HepG2 (cell line): ENCODE data around the gene STAP1. TPM values are rescaled to one million over a fixed set of nuclear protein-coding genes. Genes with fewer than 3 reads are reported as not detected.

Experiments
- ATAC-seq: fragments of 200-7000 bp; cut with Tn5 transposase; 3 replicates; pipeline ENCODE4 v1.9.1; 2020; ENCODE audit warnings: mild to moderate bottlenecking, moderate library complexity
- BruUV-seq: library from RNA; stranded (reverse); fragments of 400-500 nt; replicated peaks from 2 replicates; lab custom pipeline; 2021; lab: Mats Ljungman, UMichigan
- CTCF ChIA-PET: fragments of 300-600 bp; formaldehyde crosslinking; extraction: SDS; loops from one replicate; lab custom pipeline; 2021; ENCODE audit warnings: low total read pairs, inconsistent platforms, low intra/inter-chr PET ratio; lab: Yijun Ruan, JAX
- POLR2A ChIA-PET: fragments of 350-600 bp; sonication (Branson Sonifier 250); formaldehyde crosslinking; loops from one replicate; lab custom pipeline; 2020; ENCODE audit warnings: antibody characterized with exemption, inconsistent platforms; lab: Yijun Ruan, JAX
- DNase-seq: peaks from one replicate; pipeline ENCODE4 v3.0.0-alpha.2; 2015; ENCODE audit warnings: low spot score
- FAIRE-seq: peaks from 3 replicates; lab custom pipeline; 2011; peaks lifted over from hg19 to GRCh38; lab: Jason Lieb, UNC
- H2AFZ ChIP-seq: one replicate; pipeline ENCODE4 v1.6.1; 2011; ENCODE audit warnings: low read length, inconsistent platforms
- H3K27ac ChIP-seq: fragments of 300-600 bp; 3 replicates; pipeline ENCODE4 v1.8.0; 2011; ENCODE audit warnings: mixed run types, mild to moderate bottlenecking, mixed read lengths, low read length, inconsistent platforms; ENCODE audit not compliant: insufficient read depth; ENCODE audit errors: extremely low read length
- H3K27me3 ChIP-seq, 2 experiments: fragments of 200-600 bp in 1 of 2; 2 replicates in 1 of 2; 3 replicates in 1 of 2; pipeline versions ENCODE4 v1.6.0 to v1.8.0; 2011; ENCODE audit warnings: low read length in 2 of 2, mild to moderate bottlenecking in 2 of 2, moderate library complexity in 2 of 2, inconsistent platforms in 1 of 2; ENCODE audit not compliant: insufficient read depth in 2 of 2, control insufficient read depth in 1 of 2
- H3K36me3 ChIP-seq, 2 experiments: fragments of 200-600 bp in 1 of 2; replicated peaks in 1 of 2; 2 replicates in 1 of 2; 3 replicates in 1 of 2; pipeline versions ENCODE4 v1.5.1 to v1.8.0; 2011; ENCODE audit warnings: low read length in 2 of 2, inconsistent platforms in 1 of 2; ENCODE audit not compliant: insufficient read depth in 2 of 2, control insufficient read depth in 1 of 2
- H3K4me1 ChIP-seq: 2 replicates; pipeline ENCODE4 v1.5.1; 2012; ENCODE audit warnings: low read length, inconsistent platforms; ENCODE audit not compliant: insufficient read depth
- H3K4me2 ChIP-seq: 2 replicates; pipeline ENCODE4 v1.6.0; 2011; ENCODE audit warnings: low read depth, low read length, inconsistent platforms
- H3K4me3 ChIP-seq, 3 experiments: fragments of 200-600 bp in 1 of 3; sonication (generic), shearing (Covaris generic) in 1 of 3; replicated peaks in 1 of 3; 2 replicates each; pipeline ENCODE4 v1.5.1; 2011 to 2016; ENCODE audit warnings: low read length in 3 of 3, inconsistent platforms in 2 of 3, low read depth in 2 of 3, mild to moderate bottlenecking in 2 of 3, control low read depth in 1 of 3, mixed read lengths in 1 of 3; ENCODE audit not compliant: insufficient read depth in 1 of 3
- H3K79me2 ChIP-seq: one replicate; pipeline ENCODE4 v1.6.1; 2011; ENCODE audit warnings: low read length, inconsistent platforms; ENCODE audit not compliant: insufficient read depth
- H3K9ac ChIP-seq: 2 replicates; pipeline ENCODE4 v1.6.0; 2011; ENCODE audit warnings: mild to moderate bottlenecking, low read depth, low read length, inconsistent platforms; ENCODE audit not compliant: insufficient read depth
- H3K9me3 ChIP-seq: 2 replicates; pipeline ENCODE4 v1.5.1; 2012; ENCODE audit warnings: mild to moderate bottlenecking, low read length
- H4K20me1 ChIP-seq: 2 replicates; pipeline ENCODE4 v1.6.0; 2011; ENCODE audit warnings: inconsistent platforms, mild to moderate bottlenecking, low read length, moderate library complexity; ENCODE audit not compliant: insufficient read depth
- ATF4 ChIP-seq, 2 experiments: fragments of 450-650 bp in 1 of 2; sonication (generic) in 1 of 2; formaldehyde crosslinking; IDR thresholded peaks; 2 replicates each; pipeline versions ENCODE4 v1.5.0 to v1.8.0; 2020 to 2022; ENCODE audit warnings: mild to moderate bottlenecking in 1 of 2, missing genetic modification reagents in 1 of 2
- PHF8 ChIP-seq: sonication (generic); formaldehyde crosslinking; IDR thresholded peaks from 2 replicates; pipeline ENCODE4 v1.5.0; 2020; ENCODE audit warnings: missing genetic modification reagents
- SOX13 ChIP-seq, 3 experiments: fragments of 450-650 bp in 1 of 3; sonication (generic) in 1 of 3; formaldehyde crosslinking in 1 of 3; IDR thresholded peaks in 2 of 3; conservative IDR thresholded peaks in 1 of 3; 2 replicates each; pipeline versions ENCODE4 v1.5.0 to v1.6.1; 2016 to 2020; ENCODE audit warnings: antibody characterized with exemption in 1 of 3, mild to moderate bottlenecking in 1 of 3, missing compliant biosample characterization in 1 of 3, missing genetic modification reagents in 1 of 3, moderate library complexity in 1 of 3
- SSRP1 ChIP-seq: IDR thresholded peaks from 2 replicates; pipeline ENCODE4 v1.6.1; 2016; ENCODE audit warnings: control low read depth
- ZNF432 ChIP-seq: sonication (generic); formaldehyde crosslinking; IDR thresholded peaks from 2 replicates; pipeline ENCODE4 v1.5.0; 2020; ENCODE audit warnings: missing genetic modification reagents, mild to moderate bottlenecking, borderline replicate concordance
- WGBS: methylation state at CpG from one replicate; pipeline ENCODE4 v1.1.6; 2017; ENCODE audit warnings: low lambda C conversion rate; 5-methylcytosine and 5-hydroxymethylcytosine counted together
- in situ Hi-C: cut with HindIII; loops from 2 replicates; pipeline ENCODE4 v1.10.0; 2017; ENCODE audit warnings: low pct_unique_long_range_greater_than_20kb; ENCODE audit not compliant: extremely low pct_ligation_motif_present
- intact Hi-C: fragments of 100-400 bp; cut with micrococcal nuclease; formaldehyde crosslinking; loops from one replicate; pipeline ENCODE4 v1.10.0; 2022; ENCODE audit not compliant: unreplicated experiment
- polyA plus RNA-seq, 8 experiments: library from polyadenylated mRNA; depleted of rRNA in 3 of 8; stranded (reverse) in 7 of 8; unstranded in 1 of 8; fragments of >200 nt; fragmentation: Illumina TruSeq in 4 of 8; extraction: Trizol in 4 of 8; gene quantifications; 2 replicates each; pipeline versions ENCODE4 v1.2.1 to v1.2.3, GENCODE V29; 2011 to 2016; ENCODE audit warnings: low read depth in 4 of 8, missing spikeins in 1 of 8, mixed read lengths in 1 of 8; ENCODE audit not compliant: insufficient read depth in 1 of 8
- total RNA-seq, 5 experiments: library from RNA; depleted of rRNA; stranded (reverse); fragments of >200 nt; fragmentation: Illumina TruSeq; extraction: Trizol; gene quantifications; 2 replicates each; pipeline ENCODE4 v1.2.3, GENCODE V29; 2016; ENCODE audit warnings: low read depth in 1 of 5
- TF ChIP-seq, protein P1 (sequence below): sonication (generic); formaldehyde crosslinking; IDR thresholded peaks from 2 replicates; pipeline ENCODE4 v1.5.0; 2020; ENCODE audit warnings: mild to moderate bottlenecking, missing genetic modification reagents

STAP1 gene
- total and polyA plus RNA-seq, 2 of the 13 experiments (the other 11 are each of a cell fraction or from before 2014, with no cell fraction given), result not detected

GRCh38 chr4:67570537-67570936 is 12.0 kb downstream of the STAP1 start:
- in situ Hi-C loops, result loop anchor here (25.0 kb wide), 1 partner anchor 342 kb away; no protein-coding TSS in a partner anchor
- no peak for TF ChIP-seq ZNF432 (CRISPR knock-in tag)

GRCh38 chr4:67571975-67572374 is 13.4 kb downstream of the STAP1 start:
- Histone ChIP-seq H2AFZ (no peak overlapping the region), H3K9ac (no peak overlapping the region), H3K79me2 (no peaks in the 10 kb centered on the region), H3K9me3 (no peaks in the 10 kb centered on the region), H3K27me3 (no peaks in the 10 kb centered on the region), H4K20me1 (no peaks in the 10 kb centered on the region), H3K4me3 (no peak overlapping the region), H3K4me2 (no peak overlapping the region), H3K27ac (no peak overlapping the region), H3K36me3 (no peaks in the 10 kb centered on the region), H3K4me1 (no peaks in the 10 kb centered on the region)
- POLR2A ChIA-PET, result no interaction called here
- intact Hi-C loops (no loop called here), in situ Hi-C loops (loop anchor here (25.0 kb wide), 1 partner anchor 340 kb away; no protein-coding TSS in a partner anchor)
- no TSS peak for BruUV-seq
- TF ChIP-seq, protein P1, sequence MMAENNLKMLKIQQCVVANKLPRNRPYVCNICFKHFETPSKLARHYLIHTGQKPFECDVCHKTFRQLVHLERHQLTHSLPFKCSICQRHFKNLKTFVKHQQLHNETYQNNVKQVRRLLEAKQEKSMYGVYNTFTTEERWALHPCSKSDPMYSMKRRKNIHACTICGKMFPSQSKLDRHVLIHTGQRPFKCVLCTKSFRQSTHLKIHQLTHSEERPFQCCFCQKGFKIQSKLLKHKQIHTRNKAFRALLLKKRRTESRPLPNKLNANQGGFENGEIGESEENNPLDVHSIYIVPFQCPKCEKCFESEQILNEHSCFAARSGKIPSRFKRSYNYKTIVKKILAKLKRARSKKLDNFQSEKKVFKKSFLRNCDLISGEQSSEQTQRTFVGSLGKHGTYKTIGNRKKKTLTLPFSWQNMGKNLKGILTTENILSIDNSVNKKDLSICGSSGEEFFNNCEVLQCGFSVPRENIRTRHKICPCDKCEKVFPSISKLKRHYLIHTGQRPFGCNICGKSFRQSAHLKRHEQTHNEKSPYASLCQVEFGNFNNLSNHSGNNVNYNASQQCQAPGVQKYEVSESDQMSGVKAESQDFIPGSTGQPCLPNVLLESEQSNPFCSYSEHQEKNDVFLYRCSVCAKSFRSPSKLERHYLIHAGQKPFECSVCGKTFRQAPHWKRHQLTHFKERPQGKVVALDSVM (CRISPR knock-in tag), result no peak
- TF ChIP-seq SSRP1 (CRISPR knock-in tag), result no peak
- TF ChIP-seq PHF8, result no peak
- no peak for TF ChIP-seq ATF4 (CRISPR knock-in tag; IDR thresholded peaks at IDR 0.05)
- no peak for TF ChIP-seq SOX13 (IDR thresholded peaks at IDR 0.05)
- no peak for TF ChIP-seq SOX13 (CRISPR knock-in tag; conservative IDR thresholded peaks at IDR 0.05 in 1 of 2, IDR thresholded peaks at IDR 0.05 in 1 of 2)
- FAIRE-seq (no peak), DNase-seq (no peak), ATAC-seq (no peak)
- WGBS, result 0% methylated on average over 1 of the region's 1 CpG
- CTCF ChIA-PET, result no interaction called here

More at GRCh38 chr4:67570537-67570936, 12.0 kb downstream of the STAP1 start:
- intact Hi-C loops, result no loop called here
- Histone ChIP-seq H3K27ac (no peak overlapping the region), H3K9me3 (no peaks in the 10 kb centered on the region), H3K36me3 (no peaks in the 10 kb centered on the region), H2AFZ (no peak overlapping the region), H3K9ac (no peak overlapping the region), H3K27me3 (no peaks in the 10 kb centered on the region; a peak in 1 of 5 replicates), H3K4me1 (no peaks in the 10 kb centered on the region), H3K4me3 (no peak overlapping the region), H3K4me2 (no peak overlapping the region), H4K20me1 (no peaks in the 10 kb centered on the region), H3K79me2 (no peaks in the 10 kb centered on the region)
- POLR2A ChIA-PET, result no interaction called here
- WGBS, result 25% methylated on average over 1 of the region's 1 CpG
- no peak for ATAC-seq
- DNase-seq, result no peak
- no TSS peak for BruUV-seq
- CTCF ChIA-PET, result no interaction called here
- FAIRE-seq, result no peak
